Stimulated activated CD4-positive, alpha-beta T cell treated with anti-CD3 and anti-CD28 coated beads, Interleukin-12 subunit alpha, Interleukin-12 subunit beta, amount 100 ng/mL, for 24 hours (primary cell): ENCODE results near the gene SSR2.
A peak's percentile ranks its signal among the peaks of the same experiment; 100 is the strongest.
"Not testable (repeated sequence)": the region's sequence is repeated elsewhere in the genome, so short reads cannot be mapped to it uniquely, and the experiment has no call there.

Experiments
- DNase-seq, 2 experiments: peaks; one replicate each; pipeline ENCODE4 v3.0.0-alpha.2; 2020; ENCODE audit warnings: low read depth in 2 of 2

SSR2 gene

DNA sequence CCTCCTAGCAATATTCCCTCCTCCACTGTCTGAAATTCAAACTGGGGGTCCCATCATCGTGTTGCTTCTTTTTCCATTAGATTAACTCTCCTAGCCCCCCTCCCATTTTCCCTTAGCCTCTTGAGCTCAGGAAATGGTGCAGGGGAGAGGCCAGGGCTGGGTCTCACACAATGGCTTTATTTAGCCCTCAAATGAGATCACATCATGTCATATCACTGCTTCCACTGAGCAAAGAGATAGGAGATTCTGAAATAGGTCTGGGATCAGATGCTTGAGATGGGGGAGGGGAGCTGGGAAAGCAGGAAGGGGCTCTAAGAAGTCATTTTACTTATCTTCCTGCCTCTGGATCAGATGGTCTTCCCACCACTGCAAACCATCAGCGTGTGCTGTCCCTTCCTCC, 24.6 kb downstream of the SSR2 start:
- no peak for DNase-seq

DNA sequence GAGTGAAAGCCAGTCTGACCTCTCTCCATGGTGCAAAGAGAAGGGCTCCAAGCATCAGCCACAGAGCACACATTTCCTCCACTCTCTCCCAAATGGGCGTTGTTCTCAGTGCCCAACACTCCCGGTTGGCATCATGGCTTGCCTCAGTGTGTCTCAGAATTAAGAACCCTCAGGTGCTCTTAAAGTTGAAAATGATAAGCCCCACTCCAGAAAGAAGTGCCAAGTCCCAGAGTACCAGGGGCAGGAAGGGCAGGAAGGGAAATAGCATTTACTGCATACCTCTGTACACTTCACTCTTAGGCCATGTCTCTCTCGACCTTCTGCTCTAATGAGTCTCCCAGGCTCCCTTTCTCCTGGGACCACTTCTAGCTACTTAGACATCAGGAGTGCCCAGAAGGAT, 27.2 kb downstream of the SSR2 start:
- DNase-seq = no peak

- no peak for DNase-seq
These were observed 30.6 kb downstream of the SSR2 start for GRCh38 chr1:155990005-155990739.

GRCh38 chr1:155989242-155990004, 31.3 kb downstream of the SSR2 start:
- DNase-seq = peak; percentile 59 to 65

- not testable (repeated sequence) for DNase-seq
These were observed 35.7 kb downstream of the SSR2 start for GRCh38 chr1:155984903-155985645.

GRCh38 chr1:155984341-155984740, 36.4 kb downstream of the SSR2 start:
- no peak for DNase-seq

- DNase-seq = no peak
These were observed 37.3 kb downstream of the SSR2 start for GRCh38 chr1:155983191-155984024.

DNA sequence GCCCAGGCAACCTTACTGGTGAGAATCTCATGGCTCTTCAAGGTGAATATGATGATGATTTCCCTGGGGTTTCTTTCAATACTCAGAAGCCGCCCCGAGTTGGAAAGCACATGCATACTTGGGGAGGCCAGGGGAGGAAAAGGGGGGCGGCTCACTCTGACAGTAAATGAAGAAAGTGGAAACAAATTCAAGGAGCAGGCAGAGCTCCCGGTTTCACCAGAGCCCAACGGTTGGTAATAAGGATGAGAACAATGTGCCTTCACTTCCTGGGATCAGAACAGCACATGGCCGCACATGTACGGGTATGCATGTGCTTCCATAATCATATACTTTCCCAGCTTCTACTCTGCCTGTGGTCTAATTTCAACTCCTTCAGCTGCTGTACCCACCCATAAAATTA, 38.6 kb downstream of the SSR2 start:
- no peak for DNase-seq

DNA sequence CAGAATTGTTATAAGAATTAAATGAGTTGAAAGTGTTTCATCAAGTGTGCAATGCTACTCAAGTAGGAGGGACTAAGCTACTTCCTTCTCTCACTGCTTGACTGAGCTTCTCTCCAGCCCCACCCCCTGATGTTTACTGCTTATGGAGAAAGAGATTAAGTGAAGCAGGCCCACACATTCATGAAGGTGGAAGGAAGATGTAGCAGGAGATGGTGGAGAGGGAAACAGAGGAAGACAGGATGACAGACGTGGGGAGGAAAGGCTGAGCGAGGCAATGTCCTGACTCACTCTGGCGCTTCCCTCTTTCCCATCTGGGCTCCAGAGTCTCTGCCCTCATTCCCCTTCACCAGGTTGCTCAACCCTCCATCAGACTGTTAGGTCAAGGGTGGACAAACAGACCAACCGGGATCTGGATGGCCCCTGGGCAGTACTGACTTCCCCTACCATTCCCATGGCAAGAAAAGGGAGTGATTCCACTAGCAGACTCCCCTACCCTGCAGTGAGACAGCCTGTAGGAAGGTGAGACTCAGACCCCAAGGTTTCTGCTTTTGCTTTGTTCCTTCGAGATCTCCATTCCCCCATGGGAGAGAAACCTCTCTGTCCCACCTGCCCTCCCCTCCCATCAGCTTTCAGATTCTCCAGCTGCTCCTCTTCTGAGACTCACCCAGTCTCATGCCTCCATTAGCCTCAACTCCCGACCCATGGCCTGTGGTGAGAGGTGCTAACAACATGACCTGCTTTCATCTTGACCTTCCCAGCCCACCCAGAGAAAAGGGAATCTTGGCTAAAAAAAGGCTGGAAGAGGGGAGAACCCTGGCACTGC, 39.3 kb downstream of the SSR2 start:
- no peak for DNase-seq

DNA sequence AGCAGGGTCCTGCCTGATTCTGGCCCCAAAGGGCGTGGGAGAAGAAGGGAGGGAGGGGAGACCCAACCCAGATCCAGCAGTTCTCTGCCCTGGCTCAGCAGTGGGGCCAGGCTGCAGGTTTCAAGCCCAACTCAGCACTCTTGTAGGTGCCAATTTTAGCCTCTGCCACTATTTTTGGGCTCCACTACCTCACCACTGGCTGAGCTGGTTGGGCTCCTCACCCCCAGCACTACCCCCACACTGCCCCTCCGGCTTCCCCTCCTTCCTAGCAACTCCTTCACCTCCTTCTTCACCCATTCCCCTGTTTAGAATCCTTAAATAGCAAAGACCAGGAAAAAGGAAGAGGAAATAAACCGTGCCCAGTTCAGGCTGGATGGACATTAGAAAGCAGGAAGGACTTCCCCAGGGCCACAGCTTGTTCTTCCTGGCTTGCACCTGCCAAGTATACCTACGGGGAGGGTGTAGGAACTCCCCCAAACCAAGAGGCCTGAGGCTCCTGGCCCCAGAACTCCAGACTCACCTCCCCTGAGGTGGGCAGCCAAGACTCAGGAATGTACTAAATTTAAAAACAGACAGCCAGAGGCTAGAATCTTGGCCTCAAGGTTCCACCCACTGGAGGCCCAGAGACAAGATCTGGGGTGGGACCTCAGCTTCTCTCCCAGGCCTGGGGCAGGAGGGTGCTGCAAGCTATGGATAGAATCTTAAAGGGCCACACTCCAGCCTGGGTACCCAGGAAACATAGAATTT, 41.0 kb downstream of the SSR2 start:
- no peak for DNase-seq

GRCh38 chr1:155978973-155979429, 41.8 kb downstream of the SSR2 start:
- no peak for DNase-seq

- peak; percentile 68 to 83 for DNase-seq
These were observed 42.3 kb downstream of the SSR2 start, which contains the start of gene ARHGEF2 for GRCh38 chr1:155978325-155978972. ARHGEF2 (minus strand) TSS chr1:155978547; CDS start chr1:155978427, 120 bp downstream.

DNA sequence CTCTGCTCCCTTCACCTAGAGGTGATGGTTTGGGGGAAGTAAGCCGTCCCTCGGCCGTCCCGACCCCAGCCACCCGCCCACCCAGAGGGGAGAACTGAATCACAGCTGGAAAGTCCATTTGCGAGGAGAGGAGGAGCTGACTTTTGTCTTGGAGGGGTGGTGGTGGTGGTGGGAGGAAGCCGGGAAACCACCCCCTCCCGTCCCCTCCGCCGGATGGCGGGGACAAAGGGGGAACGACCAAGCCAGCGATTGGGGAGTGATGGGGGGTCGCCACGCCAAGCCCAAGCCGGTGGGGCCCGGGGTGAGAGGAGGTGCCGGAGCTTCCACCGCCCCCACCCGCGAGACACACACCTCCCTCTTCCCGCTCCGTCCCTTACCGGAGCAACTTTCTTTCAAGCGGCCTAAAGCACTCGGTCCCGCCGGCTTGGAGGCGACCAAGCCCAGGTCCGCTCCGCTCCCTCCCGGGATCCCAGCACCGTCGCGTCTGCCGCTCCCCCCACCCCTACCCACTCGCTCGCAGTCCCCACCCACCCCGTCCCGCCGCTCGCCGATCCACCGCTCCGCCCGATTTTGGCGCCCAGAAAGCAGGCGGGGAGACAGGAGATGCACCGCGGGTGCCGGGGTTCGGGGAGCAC, 42.9 kb downstream of the SSR2 start:
- DNase-seq = peak; percentile 39 to 70

DNA sequence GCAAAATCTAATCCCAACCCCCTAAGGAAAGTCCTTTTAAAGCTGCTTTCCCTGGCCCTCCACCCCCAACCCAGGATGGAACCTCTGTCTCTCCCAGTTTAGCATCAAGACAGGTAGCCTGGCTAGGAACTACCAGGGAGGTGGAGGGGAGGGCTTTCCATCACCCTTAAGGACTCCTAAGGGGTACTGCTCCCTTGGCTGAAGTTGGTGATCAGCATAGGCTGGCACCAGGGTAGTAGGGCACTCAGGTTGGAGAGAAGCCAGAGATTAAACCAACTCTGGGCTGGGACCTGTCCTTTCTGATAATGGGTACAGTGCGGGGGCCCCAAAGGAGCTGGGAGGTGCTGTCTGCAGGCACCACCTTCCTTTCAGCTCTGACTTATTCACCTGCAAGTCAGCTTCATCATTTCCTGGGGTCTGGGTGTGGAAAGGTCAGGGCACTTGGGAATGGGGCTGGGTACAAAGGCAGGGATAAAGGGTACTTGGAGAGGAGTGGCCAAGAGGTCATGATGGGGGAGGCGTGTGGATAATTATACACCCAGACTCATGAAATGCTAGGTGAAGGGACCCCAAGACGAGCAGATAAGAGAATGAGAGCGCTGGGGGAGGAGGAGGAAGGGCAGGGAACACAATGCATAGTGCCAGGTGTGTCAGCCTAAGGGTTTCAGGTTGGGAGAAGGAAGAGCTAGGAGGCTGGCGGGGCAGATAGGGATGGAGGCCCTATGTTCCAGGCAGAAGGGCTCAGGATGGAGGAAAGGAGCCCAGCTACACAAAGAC, 43.6 kb downstream of the SSR2 start:
- DNase-seq = peak in 1 of 2 experiments; percentile 8

DNA sequence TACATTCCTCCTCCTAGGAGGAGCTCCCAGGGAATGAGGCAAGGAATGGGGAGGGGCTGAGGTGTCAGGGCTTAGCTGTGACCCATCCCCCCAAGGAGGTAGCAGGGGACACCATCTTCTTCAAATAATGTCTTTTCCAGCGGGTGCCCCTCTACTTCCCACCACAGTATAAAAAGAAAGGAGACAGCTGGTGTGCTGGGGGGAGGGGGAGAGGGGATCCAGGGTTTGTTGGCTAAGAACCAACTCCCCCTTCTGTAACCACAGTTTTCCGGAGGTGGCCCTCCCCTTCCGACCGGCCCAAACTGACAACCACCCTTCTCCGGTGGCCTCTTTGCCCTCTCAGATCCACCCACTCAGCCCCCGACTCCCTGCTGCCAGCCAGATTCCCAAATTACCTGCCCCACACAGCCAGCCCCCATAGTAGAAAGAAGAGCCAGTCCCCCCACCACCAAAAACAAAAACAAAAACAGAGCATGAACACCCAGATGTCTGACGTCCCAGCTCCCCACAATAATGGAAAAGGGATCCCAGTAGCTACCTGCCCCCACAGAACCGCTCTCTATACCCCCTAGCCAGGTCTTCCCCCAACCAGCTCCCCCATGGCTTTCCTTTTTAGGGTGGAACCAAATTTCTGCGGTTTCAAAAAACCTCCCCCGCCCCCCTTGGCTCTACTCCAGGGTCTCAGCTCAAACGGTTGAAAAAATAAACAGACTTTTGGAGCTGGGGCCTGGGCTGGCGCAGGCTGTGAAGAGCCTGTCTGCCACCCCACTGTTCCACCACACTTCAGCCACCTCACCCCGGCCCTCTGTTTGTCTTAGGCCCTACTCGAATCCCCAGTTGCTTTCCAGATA, 44.5 kb downstream of the SSR2 start:
- peak in 1 of 2 experiments; percentile 53 for DNase-seq

DNA sequence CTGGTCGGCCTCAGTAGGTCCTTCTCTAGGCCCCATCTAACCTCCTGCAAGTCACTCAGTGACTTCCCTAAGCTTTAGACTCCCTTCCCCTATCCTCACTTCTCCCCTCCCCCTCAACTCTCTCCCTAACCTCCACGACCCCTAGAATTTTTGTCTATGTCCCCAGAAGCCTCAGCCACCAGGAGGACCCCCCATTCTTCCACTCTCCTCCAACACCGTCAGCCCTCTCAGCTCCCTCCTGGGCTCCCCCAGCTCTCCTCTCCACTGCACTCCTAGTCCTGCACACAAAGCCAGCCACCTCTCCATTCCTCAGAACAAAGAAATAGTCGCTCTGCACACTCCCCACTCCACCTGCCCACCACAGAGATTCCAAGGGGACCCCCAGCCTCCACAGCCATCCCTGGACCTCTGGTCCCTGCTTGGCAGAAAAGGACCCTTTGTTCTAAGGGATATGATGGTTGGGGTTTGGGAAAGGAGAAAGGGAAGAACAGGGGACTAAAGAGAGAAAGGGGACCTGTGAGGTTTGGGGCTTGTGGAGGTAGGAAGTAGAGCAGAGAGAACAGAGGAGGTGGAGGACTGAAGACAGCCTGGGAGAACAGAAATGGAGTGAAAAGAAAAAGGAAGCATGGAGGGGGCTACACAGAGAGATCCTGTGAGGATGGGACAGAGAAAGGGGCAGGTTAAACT, 45.2 kb downstream of the SSR2 start:
- no peak for DNase-seq
